Fibroblast of lung (primary cell): Measurements from ENCODE around the gene PIP5KL1.

Experiments used
- CTCF ChIP-seq, 2 donors: IDR thresholded peaks in 1 of 2; conservative IDR thresholded peaks in 1 of 2; 1 replicate in 1 of 2; 2 replicates in 1 of 2; pipeline ENCODE4 v1.5.1; 2011 to 2012; ENCODE audit warnings: low read length in 2 of 2, control low read depth in 1 of 2, inconsistent platforms in 1 of 2, low read depth in 1 of 2, mild to moderate bottlenecking in 1 of 2
- EZH2 ChIP-seq: IDR thresholded peaks from 2 replicates; pipeline ENCODE4 v1.5.1; 2012; ENCODE audit warnings: low read length, control low read depth, mild to moderate bottlenecking; ENCODE audit errors: missing control alignments

DNA sequence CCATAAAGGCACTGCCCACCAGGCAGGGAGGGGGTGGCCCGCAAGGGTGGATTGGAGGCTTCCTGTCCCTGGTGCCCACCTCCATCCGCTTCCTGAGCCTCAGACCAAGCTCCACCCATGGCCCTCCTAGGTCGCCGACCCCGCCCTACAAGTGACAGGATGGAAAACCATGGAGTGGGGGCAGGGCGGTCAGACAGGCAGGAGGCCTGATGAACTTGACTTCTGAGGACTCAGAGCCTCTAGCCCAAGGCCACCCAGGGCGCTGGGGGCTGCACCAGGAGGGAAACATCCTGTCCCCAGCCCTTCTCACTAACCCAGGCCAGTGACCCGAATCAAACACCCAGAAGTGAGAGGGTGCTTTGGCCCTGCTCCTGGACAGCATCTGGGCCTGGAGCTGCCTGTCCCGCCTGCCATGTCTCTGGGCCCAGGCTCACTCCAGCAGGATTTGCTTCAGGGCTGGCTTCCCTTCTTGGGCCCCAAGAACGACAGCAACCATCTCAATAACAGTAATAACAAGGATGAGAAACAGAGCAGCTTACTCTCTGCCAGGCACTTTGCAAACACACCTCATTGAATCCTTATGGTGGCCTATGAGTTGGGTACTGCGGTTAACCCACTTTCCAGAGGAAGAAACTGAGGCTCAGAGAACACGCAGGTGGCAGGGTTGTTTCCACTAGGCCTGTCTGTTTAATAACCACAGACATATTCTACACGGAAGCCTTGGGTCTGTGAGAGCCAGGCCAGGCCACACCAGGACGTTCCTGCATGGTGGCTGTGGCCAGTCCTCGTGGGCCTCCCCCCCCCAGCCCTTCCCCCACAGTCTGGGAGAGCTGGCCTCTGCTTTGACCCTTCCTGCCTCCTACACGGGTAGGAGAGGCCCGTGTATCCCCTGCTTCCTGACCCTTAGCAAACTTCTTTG, 26.8 kb downstream of the PIP5KL1 start:
- TF ChIP-seq CTCF (conservative IDR thresholded peaks at IDR 0.05 in 1 of 2, IDR thresholded peaks at IDR 0.05 in 1 of 2; ENCODE audit: low read depth in 1 of 2, low read length in 2 of 2) (no peak), EZH2 (no peak)
